Hepatocyte (in vitro differentiated cells): ENCODE measurements around the gene PAFAH1B2.

Experiments used
- CTCF ChIP-seq: fragments of 200-600 bp; sonication (generic); IDR thresholded peaks from 2 replicates; pipeline ENCODE4 v1.5.1; 2016; ENCODE audit warnings: antibody characterized with exemption, mild to moderate bottlenecking; ENCODE audit not compliant: poor library complexity
- EZH2 ChIP-seq: fragments of 200-600 bp; sonication (generic); IDR thresholded peaks from 2 replicates; pipeline ENCODE4 v1.6.1; 2016; ENCODE audit warnings: antibody characterized with exemption, mild to moderate bottlenecking, borderline replicate concordance

DNA sequence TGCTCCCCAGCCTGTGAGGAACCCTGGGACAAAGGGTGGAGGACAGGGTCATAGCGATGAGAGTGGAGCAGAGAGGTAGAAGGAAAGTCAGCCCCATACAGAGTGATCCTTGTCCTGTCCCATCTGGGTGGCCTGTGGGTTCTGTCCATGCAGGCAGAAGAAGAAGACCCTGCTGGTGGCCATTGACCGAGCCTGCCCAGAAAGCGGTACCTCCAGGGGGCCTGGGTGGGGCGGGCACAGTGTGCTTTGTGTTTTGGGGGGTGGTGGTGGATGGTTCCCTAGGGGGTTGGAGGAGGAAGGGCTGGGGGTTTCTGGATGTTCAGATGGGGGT is 42.3 kb downstream of the PAFAH1B2 start:
- no peak for TF ChIP-seq CTCF
- no peak for TF ChIP-seq EZH2
